ENCODE data around the gene NRG3.

NRG3 gene

GRCh38 chr10:83007510-83007909 lies 1132.5 kb downstream of the NRG3 start:
- H3K27ac ChIP-seq: no peak overlapping the region
- no peak for TF ChIP-seq CTCF (conservative IDR thresholded peaks at IDR 0.05)

DNA sequence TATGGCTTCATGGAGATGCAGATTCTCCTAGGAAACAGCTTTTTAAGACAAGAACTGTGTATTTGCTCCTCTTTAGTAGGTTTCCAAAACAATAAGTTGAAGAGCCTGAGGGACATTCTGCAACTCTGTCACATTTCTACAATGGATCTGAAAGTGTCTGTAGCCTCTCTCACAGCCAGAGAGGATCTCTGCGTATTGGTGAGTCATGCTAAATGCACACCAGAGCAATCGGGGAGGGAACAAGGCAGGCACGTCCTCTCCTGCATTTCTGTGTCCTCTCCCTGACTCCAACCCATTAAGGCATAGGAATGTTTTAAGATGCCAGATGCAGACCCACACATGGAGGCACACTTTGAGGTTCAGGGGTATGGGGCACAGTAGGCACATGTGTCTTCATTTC lies 1137.9 kb downstream of the NRG3 start:
- no peak for TF ChIP-seq CTCF (conservative IDR thresholded peaks at IDR 0.05)
- H3K27ac ChIP-seq: no peak overlapping the region

DNA sequence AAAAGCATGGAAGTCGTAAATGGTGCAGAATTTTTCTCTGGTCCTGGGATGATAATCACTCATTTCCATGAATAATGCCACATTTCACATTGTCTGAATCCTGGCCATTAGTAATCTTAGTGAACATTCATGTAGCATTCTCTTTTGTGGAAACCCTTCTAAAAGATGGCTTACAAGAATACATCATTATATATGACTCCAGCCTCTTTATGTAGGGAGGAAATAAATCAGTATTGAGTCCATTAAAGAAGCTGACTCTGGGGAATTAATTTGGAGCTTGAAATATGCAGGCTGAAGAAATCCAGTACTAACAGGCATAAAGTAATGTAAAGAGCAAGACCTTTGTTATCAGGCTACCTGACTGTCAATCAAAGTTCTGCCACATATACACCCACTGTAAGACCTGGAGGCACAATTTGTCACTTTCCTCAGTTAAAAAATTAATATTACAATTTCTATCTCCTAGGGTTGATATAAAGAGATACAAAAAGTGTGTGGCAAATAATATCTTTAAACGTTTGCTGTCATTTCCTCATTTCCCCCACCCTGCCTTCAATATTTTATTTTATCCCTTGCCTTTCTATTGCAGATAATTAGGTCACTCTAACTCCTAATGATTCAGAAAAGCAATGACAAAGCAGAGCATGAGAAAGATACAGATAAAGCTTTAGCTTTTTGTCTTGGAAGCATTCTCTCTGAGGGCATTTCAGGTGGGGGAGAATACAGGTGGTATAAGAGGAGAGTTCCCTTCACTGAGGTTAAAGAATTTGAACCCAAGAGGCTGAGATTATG lies 1142.3 kb downstream of the NRG3 start:
- no peak for TF ChIP-seq CTCF (conservative IDR thresholded peaks at IDR 0.05)
- no peak overlapping the region for H3K27ac ChIP-seq

- H3K27ac ChIP-seq: peak overlapping the region; percentile 31; the same call in 1 of the 2 replicates
- TF ChIP-seq CTCF (conservative IDR thresholded peaks at IDR 0.05): no peak
Observed at GRCh38 chr10:83023662-83024061, 1148.7 kb downstream of the NRG3 start.

All from VCaP (cell line).